ENCODE data around the gene MEIOSIN.
A peak's percentile ranks its signal among the peaks of the same experiment; 100 is the strongest.

Gene MEIOSIN

DNA sequence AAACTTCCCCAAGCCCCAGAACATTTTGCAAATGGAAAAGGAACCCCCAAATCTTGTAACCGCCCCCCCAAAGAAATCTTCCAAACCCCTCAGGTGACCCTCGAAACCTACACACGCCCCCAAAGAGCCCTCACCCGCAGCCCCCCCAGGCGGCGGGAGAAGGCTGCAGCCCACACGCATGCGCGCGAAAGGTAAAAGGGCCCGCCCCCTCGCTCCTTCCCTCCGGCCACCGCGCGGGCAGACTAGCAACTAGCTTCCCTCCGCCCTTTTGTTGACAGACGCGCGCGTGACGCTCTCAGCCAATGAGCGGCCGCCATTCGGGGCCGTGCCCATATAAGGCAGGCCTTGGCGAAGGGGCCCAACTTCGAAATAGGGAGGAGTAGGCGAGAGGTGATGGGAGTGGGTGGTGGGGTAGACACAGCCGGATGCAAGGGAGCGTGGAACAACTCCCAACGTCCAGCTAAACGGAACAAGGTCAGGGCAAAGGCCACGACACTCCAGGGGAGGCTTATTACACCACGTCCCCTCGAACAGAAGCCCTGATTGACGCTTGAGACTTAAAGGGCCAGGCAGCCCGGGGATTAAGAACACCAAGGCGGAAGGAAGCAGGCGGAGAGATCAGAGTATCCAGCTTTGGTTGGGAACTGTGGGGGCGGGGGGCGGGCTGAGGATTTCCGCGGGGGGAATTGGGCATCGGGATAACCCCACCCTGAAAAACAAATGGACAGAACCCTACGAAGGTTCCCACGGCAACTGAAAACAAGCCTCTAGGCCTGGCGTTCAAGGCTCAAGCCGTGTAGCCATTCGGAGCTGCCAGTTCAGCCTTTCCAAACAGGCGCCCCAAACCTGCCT lies 15.9 kb upstream of the MEIOSIN start (continued):
- TF ChIP-seq, protein P1, sequence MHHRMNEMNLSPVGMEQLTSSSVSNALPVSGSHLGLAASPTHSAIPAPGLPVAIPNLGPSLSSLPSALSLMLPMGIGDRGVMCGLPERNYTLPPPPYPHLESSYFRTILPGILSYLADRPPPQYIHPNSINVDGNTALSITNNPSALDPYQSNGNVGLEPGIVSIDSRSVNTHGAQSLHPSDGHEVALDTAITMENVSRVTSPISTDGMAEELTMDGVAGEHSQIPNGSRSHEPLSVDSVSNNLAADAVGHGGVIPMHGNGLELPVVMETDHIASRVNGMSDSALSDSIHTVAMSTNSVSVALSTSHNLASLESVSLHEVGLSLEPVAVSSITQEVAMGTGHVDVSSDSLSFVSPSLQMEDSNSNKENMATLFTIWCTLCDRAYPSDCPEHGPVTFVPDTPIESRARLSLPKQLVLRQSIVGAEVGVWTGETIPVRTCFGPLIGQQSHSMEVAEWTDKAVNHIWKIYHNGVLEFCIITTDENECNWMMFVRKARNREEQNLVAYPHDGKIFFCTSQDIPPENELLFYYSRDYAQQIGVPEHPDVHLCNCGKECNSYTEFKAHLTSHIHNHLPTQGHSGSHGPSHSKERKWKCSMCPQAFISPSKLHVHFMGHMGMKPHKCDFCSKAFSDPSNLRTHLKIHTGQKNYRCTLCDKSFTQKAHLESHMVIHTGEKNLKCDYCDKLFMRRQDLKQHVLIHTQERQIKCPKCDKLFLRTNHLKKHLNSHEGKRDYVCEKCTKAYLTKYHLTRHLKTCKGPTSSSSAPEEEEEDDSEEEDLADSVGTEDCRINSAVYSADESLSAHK (tag by site-specific recombination; IDR thresholded peaks at IDR 0.05), result peak; percentile 91
- TF ChIP-seq, protein P2, sequence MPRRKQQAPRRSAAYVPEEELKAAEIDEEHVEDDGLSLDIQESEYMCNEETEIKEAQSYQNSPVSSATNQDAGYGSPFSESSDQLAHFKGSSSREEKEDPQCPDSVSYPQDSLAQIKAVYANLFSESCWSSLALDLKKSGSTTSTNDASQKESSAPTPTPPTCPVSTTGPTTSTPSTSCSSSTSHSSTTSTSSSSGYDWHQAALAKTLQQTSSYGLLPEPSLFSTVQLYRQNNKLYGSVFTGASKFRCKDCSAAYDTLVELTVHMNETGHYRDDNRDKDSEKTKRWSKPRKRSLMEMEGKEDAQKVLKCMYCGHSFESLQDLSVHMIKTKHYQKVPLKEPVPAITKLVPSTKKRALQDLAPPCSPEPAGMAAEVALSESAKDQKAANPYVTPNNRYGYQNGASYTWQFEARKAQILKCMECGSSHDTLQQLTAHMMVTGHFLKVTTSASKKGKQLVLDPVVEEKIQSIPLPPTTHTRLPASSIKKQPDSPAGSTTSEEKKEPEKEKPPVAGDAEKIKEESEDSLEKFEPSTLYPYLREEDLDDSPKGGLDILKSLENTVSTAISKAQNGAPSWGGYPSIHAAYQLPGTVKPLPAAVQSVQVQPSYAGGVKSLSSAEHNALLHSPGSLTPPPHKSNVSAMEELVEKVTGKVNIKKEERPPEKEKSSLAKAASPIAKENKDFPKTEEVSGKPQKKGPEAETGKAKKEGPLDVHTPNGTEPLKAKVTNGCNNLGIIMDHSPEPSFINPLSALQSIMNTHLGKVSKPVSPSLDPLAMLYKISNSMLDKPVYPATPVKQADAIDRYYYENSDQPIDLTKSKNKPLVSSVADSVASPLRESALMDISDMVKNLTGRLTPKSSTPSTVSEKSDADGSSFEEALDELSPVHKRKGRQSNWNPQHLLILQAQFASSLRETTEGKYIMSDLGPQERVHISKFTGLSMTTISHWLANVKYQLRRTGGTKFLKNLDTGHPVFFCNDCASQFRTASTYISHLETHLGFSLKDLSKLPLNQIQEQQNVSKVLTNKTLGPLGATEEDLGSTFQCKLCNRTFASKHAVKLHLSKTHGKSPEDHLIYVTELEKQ (tag by site-specific recombination; IDR thresholded peaks at IDR 0.05; ENCODE audit: borderline replicate concordance), result no peak
- peak; percentile 29; the same call in 1 of the 2 replicates for TF ChIP-seq ZNF501 (tag by site-specific recombination; IDR thresholded peaks at IDR 0.05)
- no peak for TF ChIP-seq ZNF529 (tag by site-specific recombination; IDR thresholded peaks at IDR 0.05; ENCODE audit: insufficient replicate concordance)
- no peak for TF ChIP-seq ZNF585B (tag by site-specific recombination; IDR thresholded peaks at IDR 0.05)
- no peak for TF ChIP-seq ZNF112 (tag by site-specific recombination; IDR thresholded peaks at IDR 0.05)
- TF ChIP-seq ZEB2 (tag by site-specific recombination; IDR thresholded peaks at IDR 0.05), result 0 out of 2 replicates have a peak, but pooled peaks have one; percentile 20
- peak; percentile 73 for TF ChIP-seq GLIS1 (tag by site-specific recombination; IDR thresholded peaks at IDR 0.05)
- no peak for TF ChIP-seq ZNF2 (tag by site-specific recombination; IDR thresholded peaks at IDR 0.05)
- TF ChIP-seq ZSCAN5A (tag by site-specific recombination; IDR thresholded peaks at IDR 0.05), result no peak
- TF ChIP-seq, protein P3, sequence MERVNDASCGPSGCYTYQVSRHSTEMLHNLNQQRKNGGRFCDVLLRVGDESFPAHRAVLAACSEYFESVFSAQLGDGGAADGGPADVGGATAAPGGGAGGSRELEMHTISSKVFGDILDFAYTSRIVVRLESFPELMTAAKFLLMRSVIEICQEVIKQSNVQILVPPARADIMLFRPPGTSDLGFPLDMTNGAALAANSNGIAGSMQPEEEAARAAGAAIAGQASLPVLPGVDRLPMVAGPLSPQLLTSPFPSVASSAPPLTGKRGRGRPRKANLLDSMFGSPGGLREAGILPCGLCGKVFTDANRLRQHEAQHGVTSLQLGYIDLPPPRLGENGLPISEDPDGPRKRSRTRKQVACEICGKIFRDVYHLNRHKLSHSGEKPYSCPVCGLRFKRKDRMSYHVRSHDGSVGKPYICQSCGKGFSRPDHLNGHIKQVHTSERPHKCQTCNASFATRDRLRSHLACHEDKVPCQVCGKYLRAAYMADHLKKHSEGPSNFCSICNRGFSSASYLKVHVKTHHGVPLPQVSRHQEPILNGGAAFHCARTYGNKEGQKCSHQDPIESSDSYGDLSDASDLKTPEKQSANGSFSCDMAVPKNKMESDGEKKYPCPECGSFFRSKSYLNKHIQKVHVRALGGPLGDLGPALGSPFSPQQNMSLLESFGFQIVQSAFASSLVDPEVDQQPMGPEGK (tag by site-specific recombination; IDR thresholded peaks at IDR 0.05), result peak; percentile 91
- TF ChIP-seq GLI4 (tag by site-specific recombination; IDR thresholded peaks at IDR 0.05), result peak; percentile 91
- peak; percentile 15; the same call in 1 of the 2 replicates for TF ChIP-seq FEZF1 (tag by site-specific recombination; IDR thresholded peaks at IDR 0.05)
- peak; percentile 26; the same call in 1 of the 2 replicates for TF ChIP-seq HIC1 (tag by site-specific recombination; IDR thresholded peaks at IDR 0.05)
- no peak for TF ChIP-seq ZNF600 (tag by site-specific recombination; IDR thresholded peaks at IDR 0.05)
- TF ChIP-seq, protein P4, sequence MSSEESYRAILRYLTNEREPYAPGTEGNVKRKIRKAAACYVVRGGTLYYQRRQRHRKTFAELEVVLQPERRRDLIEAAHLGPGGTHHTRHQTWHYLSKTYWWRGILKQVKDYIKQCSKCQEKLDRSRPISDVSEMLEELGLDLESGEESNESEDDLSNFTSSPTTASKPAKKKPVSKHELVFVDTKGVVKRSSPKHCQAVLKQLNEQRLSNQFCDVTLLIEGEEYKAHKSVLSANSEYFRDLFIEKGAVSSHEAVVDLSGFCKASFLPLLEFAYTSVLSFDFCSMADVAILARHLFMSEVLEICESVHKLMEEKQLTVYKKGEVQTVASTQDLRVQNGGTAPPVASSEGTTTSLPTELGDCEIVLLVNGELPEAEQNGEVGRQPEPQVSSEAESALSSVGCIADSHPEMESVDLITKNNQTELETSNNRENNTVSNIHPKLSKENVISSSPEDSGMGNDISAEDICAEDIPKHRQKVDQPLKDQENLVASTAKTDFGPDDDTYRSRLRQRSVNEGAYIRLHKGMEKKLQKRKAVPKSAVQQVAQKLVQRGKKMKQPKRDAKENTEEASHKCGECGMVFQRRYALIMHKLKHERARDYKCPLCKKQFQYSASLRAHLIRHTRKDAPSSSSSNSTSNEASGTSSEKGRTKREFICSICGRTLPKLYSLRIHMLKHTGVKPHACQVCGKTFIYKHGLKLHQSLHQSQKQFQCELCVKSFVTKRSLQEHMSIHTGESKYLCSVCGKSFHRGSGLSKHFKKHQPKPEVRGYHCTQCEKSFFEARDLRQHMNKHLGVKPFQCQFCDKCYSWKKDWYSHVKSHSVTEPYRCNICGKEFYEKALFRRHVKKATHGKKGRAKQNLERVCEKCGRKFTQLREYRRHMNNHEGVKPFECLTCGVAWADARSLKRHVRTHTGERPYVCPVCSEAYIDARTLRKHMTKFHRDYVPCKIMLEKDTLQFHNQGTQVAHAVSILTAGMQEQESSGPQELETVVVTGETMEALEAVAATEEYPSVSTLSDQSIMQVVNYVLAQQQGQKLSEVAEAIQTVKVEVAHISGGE (tag by site-specific recombination; conservative IDR thresholded peaks at IDR 0.05; ENCODE audit: low read depth), result peak; percentile 24; the same call in 1 of the 2 replicates
- TF ChIP-seq SCRT1 (tag by site-specific recombination; IDR thresholded peaks at IDR 0.05; ENCODE audit: borderline replicate concordance), result no peak
- TF ChIP-seq ZNF677 (tag by site-specific recombination; IDR thresholded peaks at IDR 0.05), result no peak
- TF ChIP-seq KLF9 (tag by site-specific recombination; IDR thresholded peaks at IDR 0.05; ENCODE audit: low read depth), result peak; percentile 90
- TF ChIP-seq ZNF561 (tag by site-specific recombination; IDR thresholded peaks at IDR 0.05; ENCODE audit: borderline replicate concordance), result no peak
- no peak for TF ChIP-seq ZNF362 (tag by site-specific recombination; IDR thresholded peaks at IDR 0.05)
